GM19395 (cell line): ENCODE data around the gene COX7B2.
A peak's percentile ranks its signal among the peaks of the same experiment; 100 is the strongest.

ENCODE experiments used
- ATAC-seq: cut with Tn5 transposase; IDR thresholded peaks from one replicate; pipeline ENCODE4 v1.9.1; 2021; ENCODE audit warnings: mild to moderate bottlenecking, moderate library complexity; ENCODE audit not compliant: unreplicated experiment

COX7B2 gene

GRCh38 chr4:46890056-46890455 is 19.0 kb downstream of the COX7B2 start:
- no peak for ATAC-seq

- ATAC-seq = no peak
Observed at GRCh38 chr4:46889410-46889809, 19.6 kb downstream of the COX7B2 start.

- ATAC-seq = no peak
Observed at GRCh38 chr4:46886711-46887110, 22.3 kb downstream of the COX7B2 start.

- ATAC-seq = no peak
Observed at GRCh38 chr4:46878641-46879040, 30.4 kb downstream of the COX7B2 start.

- ATAC-seq = no peak
Observed at GRCh38 chr4:46874811-46875210, 34.2 kb downstream of the COX7B2 start.

GRCh38 chr4:46870411-46870810 is 38.6 kb downstream of the COX7B2 start:
- no peak for ATAC-seq

- ATAC-seq = no peak
Observed at GRCh38 chr4:46856333-46856732, 52.7 kb downstream of the COX7B2 start.

GRCh38 chr4:46852800-46853199 is 56.2 kb downstream of the COX7B2 start:
- ATAC-seq = no peak

- no peak for ATAC-seq
Observed at GRCh38 chr4:46850026-46850425, 59.0 kb downstream of the COX7B2 start.

GRCh38 chr4:46844325-46844917 is 64.6 kb downstream of the COX7B2 start:
- ATAC-seq = peak; percentile 81

- no peak for ATAC-seq
Observed at GRCh38 chr4:46839128-46839527, 69.9 kb downstream of the COX7B2 start.

- no peak for ATAC-seq
Observed at GRCh38 chr4:46837639-46838038, 71.4 kb downstream of the COX7B2 start.

- ATAC-seq = no peak
Observed at GRCh38 chr4:46836584-46836983, 72.5 kb downstream of the COX7B2 start.

GRCh38 chr4:46830971-46831454 is 78.0 kb downstream of the COX7B2 start:
- ATAC-seq = no peak

- no peak for ATAC-seq
Observed at GRCh38 chr4:46820154-46820553, 88.9 kb downstream of the COX7B2 start.

- ATAC-seq = no peak
Observed at GRCh38 chr4:46819095-46819494, 90.0 kb downstream of the COX7B2 start.

- no peak for ATAC-seq
Observed at GRCh38 chr4:46818604-46819003, 90.4 kb downstream of the COX7B2 start.

GRCh38 chr4:46817806-46818205 is 91.2 kb downstream of the COX7B2 start:
- no peak for ATAC-seq

- no peak for ATAC-seq
Observed at GRCh38 chr4:46804781-46805413, 104.1 kb downstream of the COX7B2 start.

GRCh38 chr4:46793036-46793435 is 116.0 kb downstream of the COX7B2 start:
- no peak for ATAC-seq

- no peak for ATAC-seq
Observed at GRCh38 chr4:46781434-46782092, 127.5 kb downstream of the COX7B2 start.

GRCh38 chr4:46765465-46765864 is 143.6 kb downstream of the COX7B2 start:
- ATAC-seq = no peak
